ENCODE results near the gene BSG.

BSG gene

DNA sequence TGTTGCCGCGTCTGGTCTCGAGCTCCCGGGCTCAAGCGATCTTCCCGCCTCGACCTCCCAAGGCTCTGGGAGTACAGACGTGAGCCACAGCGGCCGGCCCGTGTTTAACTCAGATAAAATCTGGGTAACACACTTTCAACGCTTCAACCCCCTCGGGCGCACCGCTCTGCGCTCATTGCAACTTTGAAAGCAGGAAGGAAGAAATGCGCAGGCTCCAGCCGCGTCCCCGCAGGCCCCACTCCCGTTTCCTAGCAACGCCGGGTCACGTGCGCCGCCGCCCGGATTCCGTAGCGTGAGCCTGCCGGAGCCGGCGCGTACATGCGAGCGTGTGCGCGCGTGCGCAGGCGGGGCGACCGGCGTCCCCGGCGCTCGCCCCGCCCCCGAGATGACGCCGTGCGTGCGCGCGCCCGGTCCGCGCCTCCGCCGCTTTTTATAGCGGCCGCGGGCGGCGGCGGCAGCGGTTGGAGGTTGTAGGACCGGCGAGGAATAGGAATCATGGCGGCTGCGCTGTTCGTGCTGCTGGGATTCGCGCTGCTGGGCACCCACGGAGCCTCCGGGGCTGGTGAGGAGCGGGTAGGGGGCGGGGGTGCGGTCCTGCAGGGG, at the start of gene BSG:
TSS of gene BSG (plus strand) at position 457 of the 603 bp plus-strand sequence. CDS start at position 496, 39 bp downstream.
- TF ChIP-seq GATA3 (IDR thresholded peaks at IDR 0.05; ENCODE audit: low read depth, low read length) (no peak; the same call in 1 of the 2 replicates), GATA2 (IDR thresholded peaks at IDR 0.05; ENCODE audit: low read depth, low read length) (peak; percentile 95)

DNA sequence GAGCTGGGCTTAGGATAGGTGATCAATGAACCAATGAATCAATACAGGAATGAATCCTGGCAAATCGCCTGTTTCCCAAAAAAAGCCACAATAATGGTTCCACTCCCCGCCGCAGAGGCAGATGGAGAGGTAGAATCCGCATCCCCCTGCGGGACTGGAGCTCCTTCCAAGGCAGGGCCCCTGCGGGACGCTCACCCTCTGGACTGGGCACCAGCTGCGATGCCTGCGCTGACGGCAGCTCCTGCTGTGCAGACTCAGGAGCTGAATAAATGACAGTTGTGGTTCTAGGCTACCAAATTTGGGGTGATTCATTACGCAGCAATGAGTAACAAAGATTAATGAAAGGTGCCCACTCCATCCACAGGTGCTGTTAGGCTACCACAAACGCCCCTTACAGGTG, 49.7 kb upstream of the BSG start:
- TF ChIP-seq GATA3 (IDR thresholded peaks at IDR 0.05; ENCODE audit: low read depth, low read length) (no peak), GATA2 (IDR thresholded peaks at IDR 0.05; ENCODE audit: low read depth, low read length) (no peak)

DNA sequence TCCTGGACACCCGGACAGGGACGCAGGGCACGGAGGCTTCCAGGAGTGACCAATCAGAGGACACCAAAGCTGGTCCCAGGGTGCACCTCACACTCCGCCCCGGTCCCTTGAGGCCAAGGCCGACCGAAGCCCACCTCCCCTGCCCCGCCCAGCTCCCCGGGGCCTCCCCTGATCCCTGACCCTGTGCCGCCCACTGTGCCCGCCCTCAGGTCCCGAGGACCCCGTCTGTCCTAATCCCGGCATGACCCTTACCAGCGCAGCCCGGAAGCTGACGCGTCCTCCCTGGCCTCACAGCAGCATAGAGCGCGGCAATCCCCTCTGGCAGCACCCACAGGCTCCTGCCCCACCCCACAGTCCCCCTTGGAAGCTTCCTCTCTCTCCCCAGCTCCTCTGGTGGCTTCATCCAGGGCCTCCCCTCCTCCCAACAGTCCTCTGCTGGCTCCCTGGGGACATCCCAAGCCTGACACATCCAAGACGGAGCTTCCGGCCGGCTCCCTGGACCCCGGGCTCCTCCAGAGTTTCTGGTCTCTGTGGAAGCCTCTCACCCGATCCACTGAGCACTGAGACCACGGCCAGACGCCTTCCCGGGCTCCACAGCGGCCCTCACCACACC, 48.2 kb upstream of the BSG start:
- no peak for TF ChIP-seq GATA3 (IDR thresholded peaks at IDR 0.05; ENCODE audit: low read depth, low read length)
- no peak for TF ChIP-seq GATA2 (IDR thresholded peaks at IDR 0.05; ENCODE audit: low read depth, low read length)

DNA sequence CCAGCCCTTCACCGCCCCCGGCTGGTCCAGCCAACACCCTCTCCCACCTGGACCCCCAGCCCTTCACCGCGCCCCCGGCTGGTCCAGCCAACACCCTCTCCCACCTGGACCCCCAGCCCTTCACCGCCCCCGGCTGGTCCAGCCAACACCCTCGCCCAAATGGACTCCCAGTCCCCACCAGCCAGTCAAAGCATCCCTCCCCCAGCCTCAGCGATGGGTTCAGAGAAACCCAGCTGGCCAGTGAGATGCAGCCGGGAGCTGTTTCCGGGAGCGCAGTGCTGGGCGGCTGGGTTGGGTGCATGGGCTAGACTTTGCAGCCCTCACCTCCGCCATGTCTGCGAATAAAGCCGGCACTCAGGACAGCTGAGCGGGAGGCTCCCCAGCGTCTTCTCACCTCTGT, 47.4 kb upstream of the BSG start:
- TF ChIP-seq GATA3 (IDR thresholded peaks at IDR 0.05; ENCODE audit: low read depth, low read length): no peak
- no peak for TF ChIP-seq GATA2 (IDR thresholded peaks at IDR 0.05; ENCODE audit: low read depth, low read length)

DNA sequence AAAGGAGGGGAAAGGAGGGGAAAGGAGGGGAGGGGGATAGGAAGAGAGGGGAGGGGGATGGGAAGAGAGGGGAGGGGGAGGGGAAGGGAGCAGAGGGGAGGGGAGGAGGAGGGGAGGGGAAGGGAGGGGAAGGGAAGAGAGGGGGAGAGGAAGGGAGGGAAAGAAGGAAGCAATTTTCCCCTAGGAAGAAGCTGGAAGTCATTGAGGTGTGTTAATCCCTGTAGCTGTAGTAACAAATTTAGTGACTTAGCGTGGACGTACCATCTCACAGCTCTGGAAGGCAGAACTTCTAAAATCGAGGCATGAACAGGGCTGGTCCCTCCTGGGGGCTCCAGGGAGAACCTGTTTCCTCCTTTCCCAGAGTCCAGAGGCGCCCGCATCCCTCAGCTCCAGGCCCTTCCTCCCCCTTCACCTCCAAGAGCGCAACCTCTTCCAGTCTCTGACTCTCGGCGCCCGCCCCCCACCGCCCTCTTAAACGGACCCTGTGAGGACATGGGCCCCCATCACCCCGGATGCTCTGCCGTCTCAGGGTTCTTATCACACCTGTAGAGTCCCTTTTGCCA, 46.5 kb upstream of the BSG start:
- TF ChIP-seq GATA3 (IDR thresholded peaks at IDR 0.05; ENCODE audit: low read depth, low read length) (no peak), GATA2 (IDR thresholded peaks at IDR 0.05; ENCODE audit: low read depth, low read length) (no peak)

DNA sequence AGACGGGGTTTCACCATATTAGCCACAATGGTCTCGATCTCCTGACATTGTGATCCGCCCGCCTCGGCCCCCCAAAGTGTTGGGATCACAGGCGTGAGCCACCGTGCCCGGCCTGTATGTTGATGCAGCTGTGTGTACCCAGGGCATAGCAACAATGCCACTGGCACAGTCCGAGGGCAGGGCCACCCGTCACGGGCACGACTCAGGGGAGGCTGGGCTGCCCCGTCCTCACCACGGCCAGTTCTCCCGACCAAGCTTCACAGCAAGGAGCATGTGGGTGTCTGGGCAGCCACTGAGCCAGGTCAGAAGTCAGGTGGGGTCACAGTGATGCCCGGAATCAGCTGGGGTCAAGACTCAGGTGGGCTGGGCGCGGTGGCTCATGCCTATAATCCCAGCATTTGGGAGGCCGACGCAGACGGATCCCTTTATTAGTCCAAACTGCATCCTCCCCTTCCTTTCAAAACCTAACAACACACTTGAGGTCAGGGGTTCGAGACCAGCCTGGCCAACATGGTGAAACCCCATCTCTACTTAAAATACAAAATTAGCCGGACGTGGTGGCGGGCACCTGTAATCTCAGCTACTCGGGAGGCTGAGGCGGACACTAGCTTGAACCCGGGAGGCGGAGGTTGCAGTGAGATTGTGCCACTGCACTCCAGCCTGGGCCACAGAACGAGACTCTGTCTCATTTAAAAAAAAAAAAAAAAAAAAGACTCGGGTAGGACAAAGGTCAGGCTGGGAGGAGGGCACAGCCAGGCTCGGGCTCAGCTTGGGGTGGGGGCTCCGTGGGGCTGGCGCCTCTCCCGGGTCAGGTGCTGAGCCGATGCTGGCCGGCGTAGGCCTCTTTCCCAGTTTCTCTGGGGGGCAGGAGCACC, 42.0 kb upstream of the BSG start:
- TF ChIP-seq GATA3 (IDR thresholded peaks at IDR 0.05; ENCODE audit: low read depth, low read length) (no peak), GATA2 (IDR thresholded peaks at IDR 0.05; ENCODE audit: low read depth, low read length) (no peak)

DNA sequence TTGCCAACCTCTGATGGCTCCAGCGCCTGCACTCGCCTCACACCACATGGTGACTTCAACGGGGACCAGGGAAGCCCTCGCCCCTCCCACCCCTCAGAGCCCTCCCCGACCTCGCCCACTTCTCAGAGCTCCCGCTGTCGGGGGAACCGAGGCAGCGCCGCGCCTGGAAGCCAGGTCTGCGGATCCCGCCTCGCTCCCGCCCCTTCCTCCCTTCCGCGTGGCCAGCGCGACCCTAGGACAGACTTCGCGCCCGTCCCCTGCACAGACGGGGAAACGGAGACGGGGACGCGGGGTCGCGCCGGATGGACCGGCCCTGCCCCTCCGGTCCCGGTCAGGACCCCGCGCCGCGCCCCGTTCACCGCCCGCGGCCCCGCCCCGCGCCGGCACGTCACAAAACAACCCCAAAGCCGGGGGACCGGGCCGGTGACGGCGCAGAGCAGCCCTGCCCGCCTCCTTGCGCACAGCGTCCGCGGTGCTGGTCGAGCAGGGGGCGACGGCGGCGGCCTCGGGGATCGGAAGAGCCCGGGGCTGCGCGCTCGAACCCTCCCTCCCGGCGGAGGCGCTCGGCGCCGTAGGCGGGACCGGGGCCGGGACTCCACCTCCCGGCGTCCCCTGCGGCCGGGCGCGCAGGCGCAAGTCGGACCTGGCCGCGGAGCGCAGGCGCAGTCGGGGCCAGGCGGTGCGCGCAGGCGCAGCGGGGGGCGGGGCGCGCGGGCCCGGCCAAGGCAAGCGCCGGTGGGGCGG, 41.2 kb upstream of the BSG start:
- no peak for TF ChIP-seq GATA3 (IDR thresholded peaks at IDR 0.05; ENCODE audit: low read depth, low read length)
- TF ChIP-seq GATA2 (IDR thresholded peaks at IDR 0.05; ENCODE audit: low read depth, low read length): no peak

DNA sequence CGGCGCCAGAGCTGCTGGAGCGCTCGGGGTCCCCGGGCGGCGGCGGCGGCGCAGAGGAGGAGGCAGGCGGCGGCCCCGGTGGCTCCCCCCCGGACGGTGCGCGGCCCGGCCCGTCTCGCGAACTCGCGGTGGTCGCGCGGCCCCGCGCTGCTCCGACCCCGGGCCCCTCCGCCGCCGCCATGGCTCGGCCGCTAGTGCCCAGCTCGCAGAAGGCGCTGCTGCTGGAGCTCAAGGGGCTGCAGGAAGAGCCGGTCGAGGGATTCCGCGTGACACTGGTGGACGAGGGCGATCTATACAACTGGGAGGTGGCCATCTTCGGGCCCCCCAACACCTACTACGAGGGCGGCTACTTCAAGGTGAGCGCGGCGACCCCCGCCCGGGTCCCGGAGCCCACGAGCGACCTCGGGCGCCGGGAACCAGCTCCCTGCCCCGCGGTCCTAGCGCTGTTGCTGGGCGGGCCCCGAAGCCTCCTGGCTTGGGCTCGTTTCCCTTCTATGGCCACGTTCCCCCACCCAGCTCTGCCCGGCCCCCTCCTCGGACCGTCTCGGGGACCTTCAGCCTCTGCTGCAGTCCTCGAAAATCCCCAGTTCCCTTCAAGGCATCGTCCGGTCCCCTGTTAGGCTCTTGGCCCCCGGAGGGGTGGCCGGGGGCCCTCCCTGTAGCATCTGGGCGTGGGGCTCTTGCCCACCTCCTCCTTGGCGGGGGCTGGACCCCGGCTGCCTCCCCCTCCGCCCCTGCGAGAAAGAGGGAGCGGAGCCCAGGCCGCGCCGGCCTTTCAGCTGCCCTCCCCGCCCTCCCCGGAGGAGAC, 40.4 kb upstream of the BSG start, which contains the start of gene CDC34:
TSS of gene CDC34 (plus strand) at position 8 of the 808 bp plus-strand sequence. CDS start at position 180, 172 bp downstream.
- TF ChIP-seq GATA3 (IDR thresholded peaks at IDR 0.05; ENCODE audit: low read depth, low read length) (no peak), GATA2 (IDR thresholded peaks at IDR 0.05; ENCODE audit: low read depth, low read length) (no peak)

DNA sequence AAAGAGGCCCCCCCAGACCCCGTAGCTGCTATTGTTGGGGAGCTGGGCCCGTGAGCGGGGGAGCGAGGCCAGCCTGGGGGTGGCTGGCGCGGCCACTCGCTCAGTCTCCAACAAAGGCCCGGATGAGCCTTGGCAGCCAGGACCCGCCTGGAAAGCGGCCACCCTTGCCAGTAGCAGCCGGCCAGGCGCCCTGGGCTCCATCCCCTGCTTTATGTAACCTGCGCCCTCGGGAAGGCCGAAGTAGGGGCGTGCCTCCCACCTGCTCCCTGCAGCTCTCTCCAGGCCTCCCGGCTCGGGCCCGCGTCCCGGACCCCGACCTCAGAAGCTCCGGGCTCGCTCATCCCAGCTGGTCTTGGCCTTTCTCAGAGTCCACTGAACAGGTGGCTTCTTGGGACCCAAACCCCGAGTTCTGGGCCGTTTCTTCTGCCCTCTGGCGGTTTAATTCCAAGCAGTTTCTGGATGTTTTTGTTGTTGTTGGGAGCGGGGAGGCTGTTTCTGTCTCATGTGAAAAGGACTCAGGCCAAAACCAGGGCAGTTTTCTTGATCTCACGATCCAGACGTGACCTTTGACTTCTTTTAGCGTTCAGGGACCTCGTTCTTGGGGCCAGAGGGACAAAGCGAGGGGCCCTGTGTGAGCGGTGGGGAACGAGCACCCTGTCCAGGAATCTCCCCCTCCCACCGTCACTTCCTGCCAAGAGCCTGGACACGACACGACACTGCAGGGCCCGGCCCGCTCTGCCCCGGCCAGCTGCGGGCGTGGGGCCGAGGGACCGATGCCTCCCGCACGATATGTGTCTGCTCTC, 39.6 kb upstream of the BSG start:
- no peak for TF ChIP-seq GATA3 (IDR thresholded peaks at IDR 0.05; ENCODE audit: low read depth, low read length)
- TF ChIP-seq GATA2 (IDR thresholded peaks at IDR 0.05; ENCODE audit: low read depth, low read length): no peak

DNA sequence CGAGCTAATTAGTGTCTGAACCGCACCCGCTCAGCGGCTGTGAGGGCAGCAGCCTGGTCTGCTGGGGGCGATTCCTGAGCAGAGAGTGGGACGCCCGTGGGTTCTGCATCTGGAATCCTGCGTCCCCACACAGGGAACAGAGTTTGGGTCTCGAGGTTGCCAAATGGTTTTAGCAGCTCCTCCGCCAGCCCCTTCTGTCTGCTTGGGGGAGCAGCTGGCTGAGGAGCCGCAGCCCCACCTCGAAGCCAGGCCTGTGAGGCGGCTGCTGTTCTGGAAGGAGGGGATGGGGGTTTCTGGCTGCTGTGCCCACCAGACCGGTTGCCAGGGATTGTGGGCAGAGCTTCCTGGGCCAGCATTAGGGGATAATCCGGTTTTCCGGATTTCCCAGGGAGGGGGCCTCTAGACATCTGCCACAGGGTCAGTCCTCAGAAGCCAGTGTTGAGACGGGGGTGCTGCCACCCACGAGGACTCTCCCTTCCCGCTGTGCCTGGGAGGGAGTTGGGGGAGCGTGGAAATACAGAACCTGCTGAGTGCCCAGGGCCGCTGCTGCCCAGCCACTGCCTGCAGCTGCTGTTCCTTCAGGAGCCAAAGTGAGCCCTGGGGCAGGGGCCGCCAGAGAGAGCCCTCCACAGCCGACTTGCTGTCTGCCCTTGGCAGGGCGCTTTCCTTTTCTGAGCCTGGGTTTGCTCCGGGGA, 38.9 kb upstream of the BSG start:
- TF ChIP-seq GATA3 (IDR thresholded peaks at IDR 0.05; ENCODE audit: low read depth, low read length): no peak
- TF ChIP-seq GATA2 (IDR thresholded peaks at IDR 0.05; ENCODE audit: low read depth, low read length): no peak

DNA sequence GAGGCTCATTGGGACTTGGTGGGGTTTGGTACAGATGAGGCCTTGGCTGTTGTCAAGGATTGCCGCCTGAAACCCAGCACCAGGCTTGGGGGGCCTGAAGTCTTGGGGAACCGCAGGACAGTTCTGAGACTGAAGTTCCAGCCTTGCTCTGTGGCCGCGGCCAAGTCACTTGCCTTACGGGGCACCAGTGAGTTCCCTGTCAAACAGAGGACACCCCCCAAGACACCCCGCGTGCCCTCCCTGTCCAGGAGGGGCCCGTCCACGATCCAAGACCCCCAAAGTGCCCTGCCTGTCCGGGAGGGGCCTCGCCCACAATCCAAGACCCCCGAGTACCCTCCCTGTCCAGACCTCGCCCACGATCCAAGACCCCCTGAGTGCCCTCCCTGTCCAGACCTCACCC, 38.3 kb upstream of the BSG start:
- TF ChIP-seq GATA3 (IDR thresholded peaks at IDR 0.05; ENCODE audit: low read depth, low read length) (no peak), GATA2 (IDR thresholded peaks at IDR 0.05; ENCODE audit: low read depth, low read length) (no peak)

Data from SH-SY5Y (cell line).